H9 (cell line): Measurements from ENCODE around the gene PTPN23. TPM values are rescaled to one million over a fixed set of nuclear protein-coding genes. Genes with fewer than 3 reads are reported as not detected.
A peak's percentile ranks its signal among the peaks of the same experiment; 100 is the strongest.

Source experiments
- DNase-seq: peaks from one replicate; pipeline ENCODE4 v3.0.0-alpha.2; 2017
- H2AFZ ChIP-seq: one replicate; pipeline ENCODE4 v1.6.1; 2013; ENCODE audit warnings: mild to moderate bottlenecking, low read length, control low read depth, moderate library complexity
- H2AK5ac ChIP-seq: 2 replicates; pipeline ENCODE4 v1.6.1; 2013; ENCODE audit warnings: low read length, control low read depth, mixed read lengths; ENCODE audit not compliant: insufficient read length
- H2BK120ac ChIP-seq: one replicate; pipeline ENCODE4 v1.6.1; 2013; ENCODE audit warnings: low read depth, mild to moderate bottlenecking, low read length, control low read depth, inconsistent platforms; ENCODE audit not compliant: poor library complexity, severe bottlenecking
- H2BK12ac ChIP-seq: 2 replicates; pipeline ENCODE4 v1.6.1; 2013; ENCODE audit warnings: low read length, control low read depth, mixed read lengths, low read depth; ENCODE audit not compliant: insufficient read length
- H2BK15ac ChIP-seq: 2 replicates; pipeline ENCODE4 v1.6.1; 2013; ENCODE audit warnings: low read depth, low read length, control low read depth
- H2BK20ac ChIP-seq: one replicate; pipeline ENCODE4 v1.6.1; 2013; ENCODE audit warnings: low read depth, mild to moderate bottlenecking, low read length, control low read depth, inconsistent platforms; ENCODE audit not compliant: poor library complexity, severe bottlenecking
- H2BK5ac ChIP-seq: 2 replicates; pipeline ENCODE4 v1.6.1; 2013; ENCODE audit warnings: low read length, control low read depth, mixed read lengths; ENCODE audit not compliant: insufficient read length
- H3K14ac ChIP-seq: 2 replicates; pipeline ENCODE4 v1.6.1; 2013; ENCODE audit warnings: low read length, control low read depth; ENCODE audit not compliant: insufficient read depth
- H3K18ac ChIP-seq: 2 replicates; pipeline ENCODE4 v1.6.1; 2013; ENCODE audit warnings: low read depth, mild to moderate bottlenecking, mixed read lengths, low read length, control low read depth; ENCODE audit not compliant: insufficient read length
- H3K23ac ChIP-seq: 2 replicates; pipeline ENCODE4 v1.6.1; 2013; ENCODE audit warnings: low read length, control low read depth, mixed read lengths, low read depth; ENCODE audit not compliant: insufficient read length
- H3K23me2 ChIP-seq: 2 replicates; pipeline ENCODE4 v1.6.1; 2013; ENCODE audit warnings: low read depth, mild to moderate bottlenecking, mixed read lengths, low read length, control low read depth; ENCODE audit not compliant: insufficient read length, poor library complexity, severe bottlenecking
- H3K27ac ChIP-seq: 2 replicates; pipeline ENCODE4 v1.5.1; 2013; ENCODE audit warnings: low read length, control low read depth, mixed read lengths, low read depth; ENCODE audit not compliant: insufficient read length
- H3K27me3 ChIP-seq: 2 replicates; pipeline ENCODE4 v1.6.1; 2013; ENCODE audit warnings: low read length, control low read depth, inconsistent platforms; ENCODE audit not compliant: insufficient read depth
- H3K4ac ChIP-seq: 2 replicates; pipeline ENCODE4 v1.6.1; 2013; ENCODE audit warnings: low read depth, mild to moderate bottlenecking, control low read depth, inconsistent platforms, low read length, moderate library complexity
- H3K4me1 ChIP-seq: 2 replicates; pipeline ENCODE4 v1.6.1; 2013; ENCODE audit warnings: low read length, control low read depth, inconsistent platforms; ENCODE audit not compliant: insufficient read depth
- H3K4me2 ChIP-seq: 2 replicates; pipeline ENCODE4 v1.6.1; 2013; ENCODE audit warnings: low read length, control low read depth, mixed read lengths; ENCODE audit not compliant: insufficient read length, insufficient read depth
- H3K56ac ChIP-seq: 2 replicates; pipeline ENCODE4 v1.6.1; 2013; ENCODE audit warnings: low read depth, mild to moderate bottlenecking, mixed read lengths, low read length, control low read depth; ENCODE audit not compliant: insufficient read length
- H3K79me1 ChIP-seq: 2 replicates; pipeline ENCODE4 v1.6.1; 2013; ENCODE audit warnings: low read depth, mild to moderate bottlenecking, moderate library complexity, low read length, control low read depth, inconsistent platforms; ENCODE audit not compliant: insufficient read depth, poor library complexity, severe bottlenecking
- H3K79me2 ChIP-seq: 2 replicates; pipeline ENCODE4 v1.6.1; 2013; ENCODE audit warnings: low read length, control low read depth, inconsistent platforms; ENCODE audit not compliant: insufficient read depth
- H3K9ac ChIP-seq: 2 replicates; pipeline ENCODE4 v1.6.1; 2013; ENCODE audit warnings: low read length, control low read depth, mixed read lengths; ENCODE audit not compliant: insufficient read length; ENCODE audit errors: extremely low read depth
- H3K9me3 ChIP-seq: one replicate; pipeline ENCODE4 v1.6.1; 2013; ENCODE audit warnings: low read depth, low read length, inconsistent platforms; ENCODE audit not compliant: control insufficient read depth
- H3T11ph ChIP-seq: one replicate; pipeline ENCODE4 v1.6.1; 2013; ENCODE audit warnings: mild to moderate bottlenecking, low read length, control low read depth, inconsistent platforms
- H4K20me1 ChIP-seq: one replicate; pipeline ENCODE4 v1.6.1; 2013; ENCODE audit not compliant: control insufficient read depth, insufficient read length, insufficient read depth
- H4K5ac ChIP-seq: 2 replicates; pipeline ENCODE4 v1.6.1; 2013; ENCODE audit warnings: low read depth, mild to moderate bottlenecking, mixed read lengths, low read length, control low read depth; ENCODE audit not compliant: insufficient read length
- H4K8ac ChIP-seq: replicated peaks from 2 replicates; pipeline ENCODE4 v1.6.1; 2013; ENCODE audit warnings: low read length, control low read depth, mixed read lengths, low read depth; ENCODE audit not compliant: insufficient read length
- H4K91ac ChIP-seq: 2 replicates; pipeline ENCODE4 v1.6.1; 2013; ENCODE audit warnings: low read depth, mild to moderate bottlenecking, moderate library complexity, mixed read lengths, low read length, control low read depth; ENCODE audit not compliant: insufficient read length
- H3K27ac Mint-ChIP-seq, 3 experiments: 2 replicates in 2 of 3; 3 replicates in 1 of 3; pipeline ENCODE4 v1.8.0; 2020 to 2021; ENCODE audit warnings: mixed read lengths in 3 of 3, mild to moderate bottlenecking in 1 of 3, moderate library complexity in 1 of 3
- H3K27me3 Mint-ChIP-seq: 2 replicates; pipeline ENCODE4 v1.8.0; 2021; ENCODE audit warnings: low read depth, mild to moderate bottlenecking, moderate library complexity, mixed read lengths
- H3K36me3 Mint-ChIP-seq, 3 experiments: 2 replicates in 2 of 3; 3 replicates in 1 of 3; pipeline ENCODE4 v1.8.0; 2020 to 2021; ENCODE audit warnings: low read depth in 3 of 3, mixed read lengths in 3 of 3; ENCODE audit not compliant: insufficient read depth in 1 of 3
- H3K4me1 Mint-ChIP-seq, 2 experiments: 2 replicates each; pipeline ENCODE4 v1.8.0; 2020; ENCODE audit warnings: mixed read lengths in 2 of 2
- H3K4me3 Mint-ChIP-seq, 2 experiments: 2 replicates in 1 of 2; 3 replicates in 1 of 2; pipeline ENCODE4 v1.8.0; 2020 to 2021; ENCODE audit warnings: mild to moderate bottlenecking in 2 of 2, mixed read lengths in 2 of 2, moderate library complexity in 1 of 2
- H3K9me3 Mint-ChIP-seq, 2 experiments: 2 replicates in 1 of 2; 3 replicates in 1 of 2; pipeline ENCODE4 v1.8.0; 2020; ENCODE audit warnings: mild to moderate bottlenecking in 2 of 2, mixed read lengths in 2 of 2, moderate library complexity in 1 of 2
- CTCF ChIP-seq: fragments of 200-600 bp; sonication (generic); conservative IDR thresholded peaks from 3 replicates; pipeline ENCODE4 v1.8.0; 2021; ENCODE audit warnings: antibody characterized with exemption, mild to moderate bottlenecking
- WGBS: extraction: QIAGEN DNeasy Blood & Tissue Kit; methylation state at CpG from one replicate; pipeline ENCODE4 v1.1.7; 2013; ENCODE audit warnings: missing lambda C conversion rate, low lambda C conversion rate, mixed read lengths; ENCODE audit not compliant: insufficient read length; ENCODE audit errors: extremely low coverage; 5-methylcytosine and 5-hydroxymethylcytosine counted together
- total RNA-seq: library from RNA; stranded (reverse); gene quantifications from 2 replicates; pipeline ENCODE4 v1.2.1, GENCODE V29; 2021

Gene PTPN23
- total RNA-seq, 1 experiment from 2014 or later: 42.2 TPM

- Histone ChIP-seq H2AFZ (no peak overlapping the region), H3K79me1 (peaks cover 3% of the 10 kb centered on the region), H2BK120ac (no peak overlapping the region), H2BK15ac (no peak overlapping the region), H4K5ac (no peak overlapping the region), H2BK20ac (no peak overlapping the region), H3K4me2 (peak overlapping the region; percentile 99), H3K27me3 (no peaks in the 10 kb centered on the region), H4K91ac (no peak overlapping the region), H2BK5ac (no peak overlapping the region), H3T11ph (no peak overlapping the region), H3K4me1 (no peaks in the 10 kb centered on the region), H3K9ac (peak overlapping the region; percentile 75), H3K23me2 (peaks cover 16% of the 10 kb centered on the region), H3K4ac (no peak overlapping the region), H3K14ac (peak overlapping the region; percentile 85; the same call in 1 of the 2 replicates), H3K9me3 (no peaks in the 10 kb centered on the region), H2BK12ac (no peak overlapping the region), H2AK5ac (no peak overlapping the region), H4K8ac (no peak overlapping the region), H4K20me1 (no peaks in the 10 kb centered on the region), H3K23ac (no peak overlapping the region), H3K79me2 (peaks cover 15% of the 10 kb centered on the region; the same call in 1 of the 2 replicates), H3K27ac (no peak overlapping the region), H3K56ac (no peak overlapping the region), H3K18ac (no peak overlapping the region)
- peak overlapping the region; percentile 98 to 100 for H3K4me3 Mint-ChIP-seq
- H3K27me3 Mint-ChIP-seq: no peaks in the 10 kb centered on the region
- H3K27ac Mint-ChIP-seq: peak overlapping the region; percentile 96 to 99 (median 99)
- no peak for TF ChIP-seq CTCF
- DNase-seq: peak; percentile 87
- peaks cover 20 to 27% of the 10 kb centered on the region in 2 experiments for H3K4me1 Mint-ChIP-seq
- no CpG with 5 or more reads among the region's 44 CpGs for WGBS
- no peaks in the 10 kb centered on the region; a peak in 1 of 5 replicates for H3K9me3 Mint-ChIP-seq
- H3K36me3 Mint-ChIP-seq: peaks cover 2 to 10% (median 8%) of the 10 kb centered on the region in 3 experiments; a peak in 6 of 7 replicates
Measured at GRCh38 chr3:47381317-47382157, 716 bp downstream of the PTPN23 start.
